Measurements from ENCODE around the gene NOTCH4.
A peak's percentile ranks its signal among the peaks of the same experiment; 100 is the strongest.

NOTCH4 gene

DNA sequence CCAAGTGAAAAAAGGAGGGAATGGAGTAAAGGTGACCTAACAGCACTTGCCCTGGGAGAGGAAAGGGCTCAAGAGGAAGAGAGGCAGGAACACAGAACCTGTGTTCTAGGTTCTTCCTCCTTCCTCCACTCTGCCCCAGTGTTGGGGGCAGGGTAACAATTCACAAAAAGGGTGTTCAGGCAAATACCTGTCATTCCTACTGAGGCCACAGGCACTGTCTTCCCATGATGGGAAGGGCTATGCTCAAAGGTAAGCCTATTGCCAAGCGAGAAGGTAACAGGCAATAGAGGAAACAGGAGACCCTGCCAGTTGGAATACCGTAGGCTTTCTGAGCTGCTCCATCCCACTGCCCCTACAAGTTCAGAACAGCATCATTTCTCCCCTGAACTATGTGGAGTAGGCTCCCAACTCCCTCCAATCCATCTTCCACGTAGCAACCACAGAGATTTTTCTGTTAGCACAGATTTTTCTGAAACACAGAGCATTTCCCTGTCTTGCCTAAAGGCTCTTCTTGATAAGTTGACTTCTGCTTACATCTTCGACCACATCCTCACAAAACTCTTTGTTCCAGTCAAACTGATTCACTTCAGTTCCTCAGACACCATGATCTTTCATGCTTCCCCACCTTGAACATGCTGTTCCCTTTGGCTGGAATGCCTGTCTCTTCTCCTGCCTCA, 50.7 kb downstream of the NOTCH4 start:
- in situ Hi-C loops (cut with MboI; ENCODE audit: low pct_unique_long_range_greater_than_20kb, low sequenced_read_pairs): no loop called here

DNA sequence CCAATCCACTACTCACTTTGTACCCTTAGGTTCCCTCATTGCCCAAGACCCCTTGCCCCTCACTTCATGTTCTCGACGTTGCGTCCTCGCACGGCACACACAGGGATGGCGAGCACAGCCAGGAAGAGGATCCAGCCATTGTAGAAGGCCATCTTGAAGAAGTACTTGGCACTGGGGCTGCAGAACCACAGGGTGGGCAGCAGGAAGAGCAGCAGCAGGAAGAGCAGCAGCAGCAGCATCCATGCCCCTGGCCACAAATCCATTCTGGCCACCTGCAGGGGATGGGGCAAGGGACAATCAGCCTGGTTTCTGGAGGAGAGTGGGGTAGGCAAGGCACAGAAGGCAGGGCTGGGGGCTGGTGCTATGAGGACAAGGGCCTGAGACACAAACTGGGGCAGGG, 52.6 kb downstream of the NOTCH4 start:
- in situ Hi-C loops (cut with MboI; ENCODE audit: low pct_unique_long_range_greater_than_20kb, low sequenced_read_pairs): no loop called here
- DNase-seq: no peak

More for the DNA sequence above, 50.7 kb downstream of the NOTCH4 start:
- DNase-seq: no peak

GRCh38 chr6:32170294-32170693, 53.6 kb downstream of the NOTCH4 start:
- DNase-seq: no peak
- in situ Hi-C loops (cut with MboI; ENCODE audit: low pct_unique_long_range_greater_than_20kb, low sequenced_read_pairs): no loop called here

DNA sequence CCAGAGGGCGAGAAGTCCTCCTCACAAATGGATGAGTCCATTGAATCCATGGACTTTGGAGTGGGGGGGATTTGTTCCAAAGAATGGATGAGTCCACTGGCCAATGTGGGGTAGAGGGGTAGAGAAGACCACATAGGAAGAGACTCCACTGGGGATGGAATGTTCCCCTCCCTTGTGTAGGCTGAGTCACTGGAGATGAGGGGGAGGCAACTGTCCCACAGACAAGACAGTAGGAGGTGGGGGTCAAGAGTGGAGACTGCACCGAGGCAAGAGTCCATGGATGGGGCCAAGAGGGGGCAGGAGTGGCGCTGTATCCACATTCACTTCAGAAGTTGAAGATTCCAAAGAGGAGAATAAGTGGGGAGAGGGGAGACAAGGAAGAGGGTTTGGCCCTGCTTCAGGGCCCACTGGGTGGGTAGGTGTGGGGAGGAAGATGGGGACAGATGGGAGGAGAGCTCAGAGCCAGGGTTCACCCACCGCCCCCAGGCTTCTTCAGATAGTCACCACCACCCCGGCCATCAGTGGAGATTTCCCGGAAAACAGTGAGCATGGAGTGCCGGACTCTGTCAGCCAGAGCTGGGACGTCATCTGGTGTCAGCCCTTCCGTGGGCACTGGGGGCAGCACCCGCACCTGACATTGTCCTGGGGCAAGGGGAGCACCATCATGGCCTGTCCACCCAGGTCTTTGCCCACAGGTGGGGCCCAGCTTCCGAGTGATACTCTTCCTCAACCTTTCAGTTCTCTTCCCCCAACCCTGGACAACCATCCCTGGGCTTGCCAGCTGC, 54.9 kb downstream of the NOTCH4 start:
- in situ Hi-C loops (cut with MboI; ENCODE audit: low pct_unique_long_range_greater_than_20kb, low sequenced_read_pairs): no loop called here
- DNase-seq: no peak

DNA sequence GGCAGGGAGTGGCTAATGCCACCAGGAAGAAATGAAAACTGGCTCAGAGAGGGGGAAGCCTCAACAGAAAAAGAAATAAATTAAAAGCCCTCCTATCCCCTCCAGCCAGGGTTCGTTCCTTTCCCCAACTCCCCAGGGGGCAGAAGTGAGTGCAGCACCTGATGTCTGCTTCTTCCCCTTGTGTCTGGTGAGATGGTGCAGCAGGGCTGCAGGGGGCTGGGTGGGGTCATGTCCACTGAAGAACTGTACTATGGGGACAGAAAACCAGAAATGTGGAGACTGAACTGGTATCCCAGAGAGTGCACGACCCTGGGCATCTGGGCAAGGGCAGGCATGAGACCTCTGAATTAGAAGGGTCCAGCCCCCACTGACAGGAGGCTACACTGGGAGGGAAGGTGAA, 55.5 kb downstream of the NOTCH4 start:
- in situ Hi-C loops (cut with MboI; ENCODE audit: low pct_unique_long_range_greater_than_20kb, low sequenced_read_pairs): no loop called here
- DNase-seq: no peak

DNA sequence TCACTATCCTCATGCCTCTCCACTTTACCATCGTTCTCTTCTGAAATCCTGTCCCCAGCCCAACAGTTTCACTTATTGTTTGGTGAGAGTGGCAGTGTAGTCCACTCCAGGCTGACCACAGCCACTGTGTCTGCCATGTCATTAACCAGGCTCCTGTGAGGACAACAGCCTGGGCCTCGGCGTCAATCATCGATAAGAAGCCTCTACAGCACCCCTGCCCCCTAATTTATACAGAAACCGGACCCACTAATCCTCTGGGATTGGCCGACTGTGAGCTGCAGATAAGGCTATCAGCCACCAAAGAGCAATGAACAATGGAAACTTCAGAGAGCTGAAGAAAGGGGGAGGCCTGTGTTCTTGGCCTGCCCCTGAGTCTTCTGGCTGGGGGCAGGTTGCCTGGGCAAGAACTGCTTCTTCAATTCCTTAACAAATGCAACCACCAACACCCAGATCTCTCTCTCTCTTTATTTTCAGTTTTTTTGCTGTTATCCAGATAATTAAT, 56.1 kb downstream of the NOTCH4 start:
- in situ Hi-C loops (cut with MboI; ENCODE audit: low pct_unique_long_range_greater_than_20kb, low sequenced_read_pairs): no loop called here
- no peak for DNase-seq

DNA sequence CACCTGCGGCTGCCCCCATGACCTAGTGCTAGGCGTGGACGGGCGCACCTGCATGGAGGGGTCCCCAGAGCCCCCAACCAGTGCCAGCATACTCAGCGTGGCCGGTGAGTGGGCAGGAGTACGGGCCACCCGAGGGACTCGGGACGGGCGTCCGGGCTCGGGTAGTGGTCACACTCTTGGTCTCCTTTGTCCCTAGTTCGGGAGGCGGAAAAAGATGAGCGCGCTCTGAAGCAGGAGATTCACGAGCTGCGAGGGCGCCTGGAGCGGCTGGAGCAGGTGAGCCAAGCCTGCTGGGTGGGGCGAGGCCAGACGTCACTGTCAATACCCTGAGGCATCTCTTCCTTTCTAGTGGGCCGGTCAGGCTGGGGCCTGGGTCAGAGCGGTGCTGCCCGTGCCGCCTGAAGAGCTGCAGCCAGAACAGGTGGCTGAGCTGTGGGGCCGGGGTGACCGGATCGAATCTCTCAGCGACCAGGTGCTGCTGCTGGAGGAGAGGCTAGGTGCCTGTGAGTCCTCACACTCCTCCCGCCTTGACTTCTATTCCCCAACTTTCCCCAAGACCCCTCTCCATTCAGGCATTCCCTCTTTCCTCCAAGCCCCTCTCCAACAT, 56.6 kb downstream of the NOTCH4 start:
- in situ Hi-C loops (cut with MboI; ENCODE audit: low pct_unique_long_range_greater_than_20kb, low sequenced_read_pairs): no loop called here
- DNase-seq: no peak

- in situ Hi-C loops (cut with MboI; ENCODE audit: low pct_unique_long_range_greater_than_20kb, low sequenced_read_pairs): no loop called here
- no peak for DNase-seq
Observed at GRCh38 chr6:32166411-32167061, 57.3 kb downstream of the NOTCH4 start.

DNA sequence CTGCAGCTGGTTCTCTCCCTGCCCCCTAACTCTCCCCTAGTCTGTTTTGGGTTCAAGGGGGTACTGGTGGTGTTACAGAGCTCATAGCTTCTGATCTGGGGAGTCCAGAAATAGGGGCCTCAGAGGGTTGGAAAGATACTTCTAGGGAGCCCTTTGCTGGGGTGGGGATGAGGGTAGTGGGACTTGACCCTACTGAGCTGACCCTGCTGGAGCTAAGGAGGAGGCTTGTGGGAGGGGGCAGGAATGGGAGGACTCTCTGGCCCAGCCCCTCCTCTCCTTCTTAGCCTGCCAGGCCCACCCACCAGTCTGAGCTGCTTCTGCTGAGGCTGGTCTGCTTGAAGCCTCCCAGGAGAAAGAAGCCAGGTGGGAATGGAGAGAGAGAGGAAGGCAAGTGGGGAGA, 59.6 kb downstream of the NOTCH4 start, which contains the start of gene EGFL8:
EGFL8 (plus strand) TSS at position 301 of the 400 bp plus-strand sequence. CDS start 1,571 bp downstream, outside the sequence.
- no peak for DNase-seq
- in situ Hi-C loops (cut with MboI; ENCODE audit: low pct_unique_long_range_greater_than_20kb, low sequenced_read_pairs): no loop called here

- DNase-seq: no peak
- in situ Hi-C loops (cut with MboI; ENCODE audit: low pct_unique_long_range_greater_than_20kb, low sequenced_read_pairs): no loop called here
Observed at GRCh38 chr6:32163559-32164258, 60.2 kb downstream of the NOTCH4 start.

DNA sequence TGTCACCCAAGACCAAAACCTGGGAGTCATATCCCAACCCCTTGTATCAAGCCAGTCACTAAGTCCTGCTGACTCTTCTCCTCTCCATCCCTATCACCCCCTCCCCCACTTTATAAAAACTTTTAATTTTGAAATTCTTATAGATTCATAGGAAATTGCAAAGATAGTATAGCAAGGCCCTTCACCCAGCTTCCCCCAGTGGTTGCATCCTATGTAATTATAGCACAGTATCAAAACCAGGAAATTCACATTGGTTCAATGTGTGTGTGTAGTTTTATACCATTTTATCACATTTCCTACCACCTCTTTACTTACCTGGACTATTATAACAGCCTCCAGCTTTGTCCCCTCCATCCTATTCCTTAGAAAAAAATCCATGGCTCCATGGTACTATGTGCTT, 65.8 kb downstream of the NOTCH4 start:
- in situ Hi-C loops (cut with MboI; ENCODE audit: low pct_unique_long_range_greater_than_20kb, low sequenced_read_pairs): no loop called here
- DNase-seq: no peak

DNA sequence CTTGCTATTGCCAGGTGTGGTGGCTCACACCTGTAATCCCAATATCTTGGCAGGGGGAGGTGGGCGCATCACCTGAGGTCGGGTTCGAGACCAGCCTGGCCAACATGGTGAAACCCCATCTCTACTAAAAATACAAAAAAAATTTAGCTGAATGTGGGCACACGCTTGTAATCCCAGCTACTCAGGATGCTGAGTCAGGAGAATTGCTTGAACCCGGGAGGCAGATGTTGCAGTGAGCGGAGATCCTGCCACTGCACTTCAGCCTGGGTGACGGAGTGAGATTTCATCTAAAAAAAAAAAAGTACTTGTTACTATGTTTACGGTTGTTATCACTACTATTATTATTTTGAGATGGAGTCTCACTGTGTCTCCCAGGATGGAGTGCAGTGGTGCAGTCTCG, 67.0 kb downstream of the NOTCH4 start:
- DNase-seq: no peak
- in situ Hi-C loops (cut with MboI; ENCODE audit: low pct_unique_long_range_greater_than_20kb, low sequenced_read_pairs): no loop called here

GRCh38 chr6:32154514-32155161, 69.2 kb downstream of the NOTCH4 start:
- peak; percentile 71 for DNase-seq
- in situ Hi-C loops (cut with MboI; ENCODE audit: low pct_unique_long_range_greater_than_20kb, low sequenced_read_pairs): no loop called here

DNA sequence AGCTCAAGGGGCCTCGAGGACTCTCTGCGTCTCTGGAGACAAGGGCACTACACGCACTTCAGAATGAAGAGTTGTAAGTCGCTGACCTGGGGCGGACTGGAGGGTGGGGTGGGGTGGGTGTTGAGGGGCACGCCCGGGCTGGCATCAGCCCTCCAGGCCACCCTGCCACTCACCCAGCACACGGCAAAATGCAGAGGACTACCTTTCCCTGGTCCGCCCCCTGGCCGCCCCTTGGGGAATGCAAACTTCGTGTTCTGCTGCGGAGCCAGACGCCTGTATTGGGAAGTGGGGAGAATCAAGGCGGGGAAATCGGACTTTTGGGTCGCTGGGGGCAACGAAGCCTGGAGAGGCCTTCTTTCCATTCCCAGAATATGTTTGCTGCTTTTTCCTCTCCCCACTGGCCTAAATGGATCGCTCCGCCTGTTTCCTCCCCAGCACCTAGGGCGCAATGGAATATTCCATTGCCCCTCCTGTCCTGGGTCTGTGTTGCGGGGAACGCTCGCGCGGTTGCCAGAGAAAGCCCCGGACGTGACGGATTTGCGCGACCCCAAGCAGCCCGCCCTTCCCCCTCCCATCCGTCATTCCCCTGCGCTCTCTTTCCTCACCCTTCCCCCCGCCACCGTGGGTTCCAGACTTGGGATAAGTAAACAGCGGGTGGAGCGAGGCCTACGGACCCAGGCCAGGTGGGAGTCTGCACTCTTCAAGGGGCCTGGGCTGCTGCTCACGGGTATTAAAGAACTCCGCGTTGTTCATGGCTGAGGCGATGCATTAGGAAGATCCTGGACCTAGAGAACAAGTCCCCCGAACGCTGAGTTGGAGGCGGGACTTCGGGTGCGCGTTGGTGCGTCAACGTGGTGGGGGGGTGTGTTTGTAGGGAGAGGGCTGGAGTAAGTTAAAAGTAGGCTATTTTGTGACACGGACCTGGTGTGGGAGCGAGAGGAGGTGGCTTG, 70.0 kb downstream of the NOTCH4 start, which contains the start of gene PPT2:
PPT2 (plus strand) TSS at position 578 of the 950 bp plus-strand sequence. CDS start 454 bp downstream, outside the sequence.
- DNase-seq: peak; percentile 91
- in situ Hi-C loops (cut with MboI; ENCODE audit: low pct_unique_long_range_greater_than_20kb, low sequenced_read_pairs): no loop called here

DNA sequence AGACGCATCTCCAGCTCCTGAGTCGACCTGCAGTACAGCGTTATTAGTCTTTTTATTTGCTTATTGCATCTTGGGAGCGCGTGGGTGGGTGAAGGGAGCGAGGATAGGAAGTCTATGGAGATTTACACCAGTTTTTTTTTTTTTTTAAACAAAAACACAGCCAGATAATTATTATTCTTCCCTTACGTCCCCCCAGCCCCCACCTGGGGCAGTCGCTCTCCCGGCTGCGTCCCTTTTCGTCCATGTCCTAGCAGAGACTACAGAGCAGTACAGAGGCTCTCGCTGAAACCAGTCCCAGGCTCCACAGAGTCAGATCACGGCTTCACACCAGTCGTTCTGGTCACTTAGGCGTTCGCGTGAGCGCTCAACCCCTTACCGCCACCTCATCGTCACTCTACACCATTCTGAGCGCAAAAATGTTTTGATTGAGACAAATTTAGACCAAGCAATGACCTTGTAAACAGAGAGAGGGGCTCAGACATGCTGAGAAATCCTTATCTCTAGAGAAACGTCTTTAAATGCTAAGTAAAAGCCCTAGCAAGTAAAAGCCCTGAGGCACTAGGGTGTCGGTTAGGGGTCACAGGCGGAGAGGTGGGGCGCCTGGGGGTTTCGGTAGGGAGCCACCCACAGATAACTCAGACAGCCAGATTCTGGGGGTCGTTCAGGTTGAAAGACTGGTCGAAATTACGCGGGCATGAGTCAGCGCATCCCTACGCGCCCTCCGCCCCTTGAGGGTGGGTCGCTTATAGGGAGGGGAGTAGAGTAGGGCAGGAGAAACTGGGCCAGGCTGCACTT, 70.9 kb downstream of the NOTCH4 start:
- no peak for DNase-seq
- in situ Hi-C loops (cut with MboI; ENCODE audit: low pct_unique_long_range_greater_than_20kb, low sequenced_read_pairs): no loop called here

DNA sequence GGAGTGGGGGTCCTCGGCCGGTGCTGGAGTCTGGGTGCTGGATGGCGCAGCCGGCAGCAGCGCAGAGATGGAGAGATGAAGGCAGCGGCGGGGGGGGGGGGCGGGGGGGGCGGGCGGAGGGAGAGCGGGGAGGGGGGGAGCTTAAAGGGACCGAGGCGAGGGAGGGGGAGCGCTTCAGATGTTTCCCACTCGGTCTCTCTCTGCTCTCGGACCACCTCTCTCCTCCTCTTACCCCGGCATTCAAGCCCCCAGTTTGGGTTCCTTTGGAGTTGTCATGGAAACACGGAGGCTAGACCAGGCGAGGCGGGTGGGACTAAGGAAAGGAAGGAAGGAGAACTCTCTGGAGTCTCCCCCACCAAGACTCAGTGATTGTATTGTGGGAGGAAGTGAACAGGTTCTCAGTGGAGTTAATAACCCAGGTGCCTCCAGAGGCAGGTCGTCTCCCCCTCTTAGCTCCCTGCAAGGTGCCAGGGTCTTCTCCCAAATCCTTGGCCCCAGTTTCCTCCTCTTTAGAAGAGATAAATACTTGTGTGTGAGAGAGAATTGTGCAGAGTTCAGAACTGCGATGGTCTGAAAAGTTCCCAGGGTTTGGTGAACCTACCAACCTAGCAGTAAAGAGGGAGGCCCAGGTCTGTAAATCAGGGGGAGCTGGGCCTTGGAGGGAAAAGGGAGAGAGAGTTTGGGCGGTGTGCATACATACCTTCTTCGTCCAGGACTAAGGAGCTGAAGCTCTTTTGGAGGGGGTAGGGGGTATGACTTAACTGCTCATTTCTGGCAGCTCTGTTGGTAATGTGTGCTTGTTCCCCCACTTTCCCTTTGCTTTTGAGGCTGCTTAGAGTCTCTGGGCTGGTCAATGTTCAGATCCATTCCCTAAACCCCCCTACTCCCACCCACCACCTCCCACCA, 71.8 kb downstream of the NOTCH4 start, which contains the start of gene PRRT1:
PRRT1 (minus strand) TSS at position 77 of the 906 bp plus-strand sequence. CDS start 112 bp downstream, outside the sequence.
- DNase-seq: no peak
- in situ Hi-C loops (cut with MboI; ENCODE audit: low pct_unique_long_range_greater_than_20kb, low sequenced_read_pairs): no loop called here
